ENCODE data around the gene SLAMF9.

GRCh38 chr1:159920202-159920601 is 33.8 kb downstream of the SLAMF9 start:
- TF ChIP-seq HDAC2 (IDR thresholded peaks at IDR 0.05) (no peak), CHD4 (IDR thresholded peaks at IDR 0.05; ENCODE audit: borderline replicate concordance) (no peak), USF2 (IDR thresholded peaks at IDR 0.05) (no peak), CTCF (IDR thresholded peaks at IDR 0.05) (no peak), POLR2A (IDR thresholded peaks at IDR 0.05; ENCODE audit: low read length) (no peak), ZFP36 (IDR thresholded peaks at IDR 0.05; ENCODE audit: borderline replicate concordance, partially characterized antibody) (no peak), EP300 (IDR thresholded peaks at IDR 0.05) (no peak), CEBPB (IDR thresholded peaks at IDR 0.05) (no peak), SMC3 (IDR thresholded peaks at IDR 0.05) (no peak), JUN (IDR thresholded peaks at IDR 0.05) (no peak), REST (IDR thresholded peaks at IDR 0.05) (no peak), TP53 (CRISPR knock-in tag; IDR thresholded peaks at IDR 0.05) (no peak)

Measured in A549 (cell line).